GM21786 (cell line): ENCODE measurements around the gene CZIB.
"Not testable (repeated sequence)": the region's sequence is repeated elsewhere in the genome, so short reads cannot be mapped to it uniquely, and the experiment has no call there.

Experiments
- ATAC-seq: cut with Tn5 transposase; IDR thresholded peaks from one replicate; pipeline ENCODE4 v1.9.1; 2021; ENCODE audit not compliant: unreplicated experiment

Gene CZIB

DNA sequence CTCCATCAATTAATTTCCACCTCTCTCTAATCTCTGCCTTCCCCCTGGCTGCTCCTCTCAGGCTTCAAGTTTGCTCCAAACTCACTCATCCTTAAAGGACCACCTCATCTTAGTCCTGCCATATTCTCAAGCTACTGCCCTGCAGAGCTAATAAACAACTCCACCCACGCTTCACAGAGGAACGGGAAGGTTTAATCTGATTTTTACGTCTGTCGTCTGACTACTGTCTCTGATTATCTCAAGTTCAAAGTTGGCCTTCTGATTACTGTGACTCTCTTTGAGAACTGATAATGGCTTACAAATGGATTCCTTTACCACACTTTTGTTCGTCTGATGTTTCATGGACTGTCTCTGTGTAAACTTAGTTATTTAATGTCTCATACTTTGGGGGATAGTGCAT is 31.4 kb downstream of the CZIB start:
- no peak for ATAC-seq

DNA sequence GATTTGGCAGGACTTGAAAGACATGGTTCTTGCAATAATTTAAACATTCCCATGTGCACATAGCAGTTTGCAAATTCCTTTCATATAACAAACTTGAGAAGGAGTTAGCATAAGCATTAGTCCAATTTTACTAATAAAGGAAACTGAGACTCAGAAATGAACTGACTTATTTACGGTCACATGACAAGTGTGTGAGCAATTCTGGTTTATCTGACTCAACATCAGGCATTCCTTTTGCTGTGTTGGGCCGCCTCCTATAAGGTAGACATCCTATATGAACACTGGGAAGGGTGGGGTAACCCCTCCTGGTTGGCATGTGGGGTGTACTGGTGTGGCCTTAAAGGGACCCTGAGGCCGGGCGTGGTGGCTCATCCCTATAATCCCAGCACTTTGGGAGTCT is 32.3 kb downstream of the CZIB start:
- no peak for ATAC-seq

DNA sequence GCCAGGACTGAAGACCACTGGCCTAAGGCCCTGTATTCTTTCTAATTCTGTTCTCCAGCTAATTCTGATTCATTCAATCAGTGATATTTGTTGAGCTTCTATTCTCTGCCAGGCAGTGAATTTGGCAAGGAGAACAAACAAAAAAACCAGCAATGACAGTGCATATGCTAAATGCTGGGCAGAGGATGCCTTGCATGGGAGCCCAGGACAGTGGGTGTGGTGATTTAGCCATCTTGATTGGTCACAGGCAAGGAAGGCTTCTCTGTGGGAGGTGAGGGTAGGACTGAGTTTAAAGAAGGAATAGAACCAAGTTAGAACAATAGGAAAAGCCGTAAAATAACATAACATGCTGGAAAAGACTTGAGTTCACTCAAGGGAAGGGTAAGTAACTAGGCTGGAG is 33.0 kb downstream of the CZIB start:
- ATAC-seq, result no peak

DNA sequence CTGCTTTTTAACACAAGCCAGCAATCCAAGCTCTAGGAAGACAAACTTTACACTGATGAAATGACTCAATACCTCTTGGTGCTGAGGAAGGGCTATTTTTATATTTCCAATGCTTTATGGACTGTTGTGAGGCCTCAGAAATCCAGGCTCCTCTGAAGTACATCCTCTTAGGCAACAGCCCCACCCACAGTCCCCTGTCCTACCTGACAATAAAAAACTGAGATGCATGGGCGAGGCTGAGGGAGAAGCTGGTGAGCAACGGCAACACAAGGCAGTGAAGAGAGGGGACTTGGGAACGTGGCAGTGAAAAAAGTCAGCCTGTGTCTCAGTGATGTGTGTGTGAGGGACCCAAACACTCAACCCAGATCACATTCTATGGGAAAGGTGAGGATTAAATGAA is 33.9 kb downstream of the CZIB start:
- ATAC-seq, result no peak

DNA sequence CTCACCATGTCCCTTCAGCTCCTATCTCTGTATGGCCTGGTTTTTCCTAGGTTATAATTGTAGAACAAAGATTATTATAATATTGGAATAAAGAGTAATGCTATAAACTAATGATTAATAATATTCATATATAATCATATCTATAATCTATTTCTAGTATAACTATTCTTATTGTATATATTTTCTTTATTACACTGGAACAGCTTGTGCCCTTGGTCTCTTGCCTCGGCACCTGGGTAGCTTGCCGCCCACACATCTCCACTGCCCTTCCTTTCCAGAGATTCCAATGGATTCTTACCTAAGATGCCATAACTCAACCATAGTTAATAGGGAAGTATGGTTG is 34.5 kb downstream of the CZIB start:
- ATAC-seq, result not testable (repeated sequence)

DNA sequence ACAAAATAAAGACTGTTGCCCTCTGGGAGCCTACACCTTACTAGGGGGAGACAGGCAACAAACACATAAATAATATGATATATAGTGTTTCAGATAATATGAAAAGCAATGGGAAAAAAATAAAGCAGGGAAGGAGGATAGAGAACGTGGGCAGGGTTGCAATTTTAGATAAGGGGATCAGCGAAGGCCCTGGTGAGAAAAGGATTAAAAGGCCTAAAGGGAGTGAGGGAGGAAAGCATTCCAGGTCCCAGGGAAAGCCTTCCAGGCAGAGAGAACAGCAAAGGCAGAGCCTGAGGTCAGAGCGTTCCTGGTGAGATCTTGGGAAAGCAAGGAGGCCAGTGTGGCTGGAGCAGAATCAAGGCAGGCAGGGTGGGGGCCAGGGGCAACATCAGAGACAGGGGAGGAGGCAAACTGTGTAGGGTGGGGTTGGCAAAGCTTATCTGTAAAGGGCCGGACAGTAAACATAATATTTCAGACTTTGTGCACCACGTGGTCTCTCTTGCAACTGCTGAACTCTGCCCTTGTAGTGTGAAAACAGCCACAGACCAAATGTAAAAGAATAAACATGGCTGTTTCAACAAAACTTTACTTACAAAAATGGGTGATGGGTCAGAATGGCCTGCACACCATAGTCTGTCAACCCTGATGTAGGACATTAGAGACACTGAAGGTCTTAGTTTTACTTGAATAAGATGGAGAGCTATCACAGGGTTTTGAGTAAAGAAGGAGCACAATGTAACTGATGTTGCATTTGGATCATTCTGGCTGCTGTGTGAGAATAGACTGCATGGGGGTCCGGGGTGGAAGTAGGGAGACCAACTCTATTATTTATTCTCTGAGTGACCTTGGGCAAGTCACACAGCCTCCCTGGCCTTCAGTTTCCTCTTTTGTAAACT is 37.1 kb downstream of the CZIB start:
- no peak for ATAC-seq

DNA sequence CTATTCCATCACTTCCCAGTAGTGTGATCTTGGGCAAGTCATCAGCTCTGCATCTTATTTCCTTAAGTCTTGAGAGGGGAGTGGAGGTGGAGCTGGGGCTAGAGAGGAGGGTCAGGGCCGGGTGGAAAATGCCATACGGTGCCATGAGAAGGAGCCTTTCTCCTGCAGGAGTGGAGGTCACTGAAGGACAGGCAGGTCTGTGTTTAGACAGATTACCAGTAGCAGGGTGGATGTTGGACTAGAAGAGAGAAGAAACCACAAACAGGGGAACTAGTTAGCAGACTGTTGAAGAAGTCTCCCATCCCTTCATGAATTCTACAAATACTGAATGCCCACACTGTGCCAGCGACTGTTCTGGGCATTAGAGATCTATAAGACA is 37.7 kb downstream of the CZIB start:
- ATAC-seq, result no peak

DNA sequence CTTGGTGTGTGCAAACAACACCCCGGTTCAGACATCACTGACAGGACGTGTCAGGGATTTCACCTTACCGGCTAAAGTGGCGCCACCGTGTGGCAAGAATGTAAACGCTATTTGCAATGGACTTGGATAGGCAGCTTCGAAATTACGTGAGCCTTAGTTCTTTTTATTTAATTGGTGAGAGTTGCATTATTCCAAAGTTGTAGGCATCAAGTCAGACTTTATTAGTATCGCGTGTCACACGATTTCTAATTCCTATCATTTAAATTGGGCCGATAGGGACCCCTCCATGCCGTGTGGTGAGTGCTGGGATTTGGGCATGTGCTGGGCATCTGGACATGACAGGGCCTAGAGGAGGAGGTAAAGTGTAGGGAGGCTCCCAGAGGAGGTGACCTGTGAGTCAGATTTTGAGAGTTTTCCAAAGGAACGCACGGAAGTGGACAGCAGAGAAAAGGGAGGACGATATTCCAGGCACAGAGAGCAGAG is 38.3 kb downstream of the CZIB start:
- no peak for ATAC-seq

DNA sequence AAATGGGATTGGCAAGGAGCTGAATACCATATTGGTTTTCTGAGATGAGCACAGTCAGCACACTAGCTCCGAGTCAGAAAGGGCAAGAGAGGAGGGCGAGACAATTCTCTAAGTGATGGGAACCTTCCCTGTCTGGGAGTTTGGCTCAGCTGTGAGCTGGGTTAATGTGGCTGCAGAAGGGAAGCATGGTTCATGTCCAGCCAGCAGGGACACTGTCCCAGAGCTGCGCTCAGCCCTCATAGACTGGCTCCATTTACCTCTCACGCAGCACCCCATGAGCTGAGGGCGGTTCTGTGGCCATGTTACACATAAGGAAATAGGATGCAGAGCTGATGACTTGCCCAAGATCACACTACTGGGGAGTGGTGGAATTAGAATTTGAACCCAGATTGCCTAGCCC is 39.5 kb downstream of the CZIB start:
- no peak for ATAC-seq

DNA sequence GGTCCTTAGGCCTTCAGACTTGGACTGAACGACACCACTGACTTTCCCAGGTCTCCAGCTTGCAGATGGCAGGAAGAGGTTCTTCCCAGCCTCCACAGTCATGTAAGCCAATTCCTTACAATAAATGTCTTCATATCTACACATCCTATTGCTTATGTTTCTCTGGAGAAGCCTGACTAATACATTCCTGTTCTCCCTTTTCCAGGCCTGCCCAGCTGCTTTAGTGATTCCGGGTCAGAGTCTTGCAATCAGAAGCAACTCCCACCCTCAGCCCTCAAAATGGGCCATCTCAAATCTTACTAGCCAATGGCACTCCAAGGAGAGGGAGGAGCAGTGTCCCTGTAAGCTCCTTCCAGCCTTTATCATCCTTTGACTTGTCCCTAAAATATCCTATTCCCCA is 40.2 kb downstream of the CZIB start:
- no peak for ATAC-seq

DNA sequence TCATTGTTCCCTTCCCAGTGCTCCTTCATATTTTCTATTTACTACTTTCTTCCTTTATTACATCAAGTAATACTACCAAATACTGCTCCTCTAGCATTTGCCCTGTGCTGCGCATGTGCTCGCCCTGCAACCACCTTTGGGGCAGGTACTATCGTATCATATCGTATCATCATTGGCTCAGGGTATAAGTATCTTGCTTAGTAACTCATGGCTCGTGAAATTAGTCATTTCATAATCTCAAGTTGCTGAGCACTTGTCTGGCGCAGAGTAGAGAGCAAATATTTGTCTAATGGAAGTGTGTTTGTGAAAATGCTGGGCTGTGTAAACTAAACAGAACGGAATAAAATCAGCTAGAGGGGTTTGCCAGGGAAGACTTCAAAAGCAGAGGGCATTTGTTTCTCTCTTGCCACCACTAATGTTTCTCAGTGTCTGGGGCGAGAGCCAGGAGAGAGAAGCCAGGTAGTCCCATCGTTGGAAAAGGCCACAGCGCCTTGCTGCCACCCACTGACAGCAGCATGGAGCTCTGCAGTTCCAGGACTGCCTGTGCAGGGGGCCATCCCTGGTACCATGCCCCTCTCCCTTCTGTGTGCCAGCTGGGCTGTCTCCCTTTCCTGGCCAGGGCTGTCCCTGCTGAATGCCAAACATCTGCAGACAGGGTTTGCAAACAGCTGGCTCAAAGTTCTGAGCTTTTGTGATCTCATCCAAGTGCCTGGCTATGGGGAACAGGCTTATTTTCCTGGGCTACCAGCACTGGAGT is 43.8 kb downstream of the CZIB start:
- ATAC-seq, result no peak

DNA sequence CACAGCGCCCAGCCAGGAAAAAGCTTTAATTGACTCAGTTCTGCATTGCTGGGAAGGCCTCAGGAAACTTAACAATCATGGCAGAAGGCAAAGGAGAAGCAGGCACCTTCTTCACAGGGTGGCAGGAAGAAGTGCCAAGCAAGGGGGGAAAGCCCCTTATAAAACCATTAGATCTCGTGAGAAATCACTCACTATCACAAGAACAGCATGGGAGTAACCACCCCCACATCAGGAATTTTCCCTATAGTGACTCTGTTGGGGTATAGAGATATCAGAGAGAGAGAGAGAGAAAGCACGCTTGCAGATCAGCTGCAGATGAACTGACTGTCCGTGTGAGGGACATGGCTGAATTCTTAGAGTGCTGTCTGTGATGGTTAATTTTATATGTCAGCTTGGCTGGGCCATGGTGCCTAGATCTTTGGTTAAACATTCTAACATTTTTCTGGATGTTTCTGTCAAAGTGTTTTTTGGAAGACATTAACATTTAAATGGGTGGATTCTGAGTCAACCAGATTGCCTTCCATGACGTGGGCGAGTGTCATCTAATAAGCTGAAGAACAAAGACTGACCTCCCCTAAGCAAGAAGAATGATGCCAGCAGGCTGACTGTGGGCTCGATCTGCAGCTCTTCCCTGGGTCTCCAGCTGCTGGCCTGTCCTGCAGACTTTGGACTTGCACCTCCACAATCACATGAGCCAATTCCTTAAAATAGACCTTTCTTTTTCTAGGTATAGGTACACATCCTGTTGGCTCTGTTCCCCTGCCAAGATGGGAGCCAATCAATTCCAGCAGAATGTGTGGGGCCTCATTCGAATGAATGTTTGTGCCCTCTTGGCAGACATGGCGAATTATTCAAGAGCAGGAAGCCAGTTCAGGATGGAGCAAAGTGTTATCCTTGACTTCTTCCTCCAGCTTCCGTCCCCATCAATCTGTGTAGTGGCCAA is 45.2 kb downstream of the CZIB start:
- ATAC-seq, result no peak

DNA sequence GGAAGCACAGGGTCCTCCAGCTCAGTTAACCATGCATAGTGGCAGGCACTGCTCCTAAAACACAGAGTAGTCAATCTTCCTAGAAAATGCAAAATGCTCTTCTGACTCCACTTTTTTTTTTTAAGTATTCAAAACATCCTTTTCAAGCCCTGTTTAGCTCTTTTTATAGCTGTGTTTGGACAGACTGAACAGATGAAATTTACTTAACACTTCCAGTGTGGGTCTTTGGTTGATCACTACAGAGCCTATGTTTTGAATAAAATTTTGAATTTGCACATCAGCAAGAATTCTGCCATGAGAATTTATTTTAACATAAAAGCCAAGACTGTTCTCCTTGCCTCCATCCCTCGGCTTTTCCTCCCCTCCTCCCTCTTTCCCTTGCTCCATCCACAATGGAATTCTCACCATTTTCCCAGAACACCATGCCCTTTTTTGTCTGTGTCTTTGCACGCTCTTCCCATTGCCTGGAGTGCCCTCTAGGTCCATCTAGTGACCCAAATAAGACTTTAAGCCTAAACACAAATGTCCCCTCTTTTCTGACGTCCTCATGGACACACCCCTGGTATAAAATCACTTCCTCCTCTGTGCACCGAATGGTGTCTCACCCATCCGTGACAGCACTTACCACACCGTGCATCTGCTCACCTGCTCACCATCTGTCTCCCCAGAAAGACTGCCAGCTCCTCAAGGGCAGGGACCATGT is 47.9 kb downstream of the CZIB start:
- no peak for ATAC-seq

DNA sequence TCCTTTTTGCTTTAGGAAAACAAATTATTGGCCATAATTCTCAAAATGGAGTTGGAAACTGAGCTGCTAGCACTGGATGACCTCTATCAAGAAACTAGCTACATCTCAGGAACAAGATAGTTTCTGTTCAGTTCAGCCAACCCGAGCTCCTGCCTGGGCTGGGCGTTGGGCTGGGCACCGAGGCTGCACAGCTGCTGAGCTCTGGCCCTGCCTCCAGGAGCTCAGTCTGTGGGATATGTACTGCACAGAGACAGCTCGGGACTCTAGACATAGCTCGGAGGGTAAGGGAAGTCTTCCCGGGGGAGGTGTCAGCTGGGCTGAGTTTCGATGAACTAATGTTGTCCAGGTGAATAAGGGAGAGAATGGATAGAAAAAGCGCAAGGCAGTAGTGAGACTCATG is 53.5 kb downstream of the CZIB start:
- ATAC-seq, result no peak

DNA sequence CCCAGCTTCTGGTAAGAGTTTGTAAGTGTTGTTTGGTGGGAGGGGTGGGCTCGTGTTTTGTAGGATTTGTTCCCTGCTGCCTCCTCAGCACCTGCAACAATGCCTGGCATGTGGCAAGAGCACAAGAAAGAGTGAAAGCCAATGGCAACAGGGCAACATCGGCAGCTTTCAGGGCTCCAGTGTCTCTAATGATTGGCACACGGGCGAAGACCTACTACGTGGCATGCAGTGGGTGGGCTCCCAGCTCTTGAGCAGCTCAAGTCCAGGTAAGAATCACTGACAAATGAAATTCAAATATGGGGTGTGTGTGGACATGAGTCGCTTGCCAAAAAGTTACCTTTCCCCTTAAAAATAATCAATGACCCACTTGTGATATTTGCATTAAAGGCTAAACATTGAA is 54.1 kb downstream of the CZIB start:
- no peak for ATAC-seq

DNA sequence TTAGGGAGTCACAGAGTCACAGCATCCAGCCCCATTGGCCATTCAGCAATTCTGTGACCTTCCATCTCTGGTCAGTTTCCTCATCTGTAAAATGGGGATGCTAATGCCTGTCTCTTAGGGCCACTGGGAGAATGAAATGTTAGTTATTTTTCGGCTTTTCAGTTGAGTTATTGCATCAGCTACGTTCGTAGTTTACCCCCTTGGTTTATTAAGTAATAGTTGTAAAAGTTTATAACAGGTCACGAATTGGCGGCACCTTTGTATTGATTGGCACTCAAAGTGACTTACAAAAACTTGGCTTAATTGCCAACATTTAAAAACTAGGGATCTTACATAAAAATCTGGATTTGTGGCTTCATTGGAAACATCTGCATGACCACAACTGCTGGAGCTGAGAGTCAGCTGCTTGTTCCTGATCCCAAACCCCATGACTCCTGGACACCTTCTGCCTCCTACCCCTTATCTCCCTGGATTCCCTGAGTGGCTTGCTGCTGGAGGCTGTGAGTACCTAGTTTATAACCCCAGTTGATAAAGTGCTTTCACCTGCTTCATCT is 54.9 kb downstream of the CZIB start:
- no peak for ATAC-seq
